ENCODE measurements around the gene ZDHHC18. TPM values are rescaled to one million over a fixed set of nuclear protein-coding genes. Genes with fewer than 3 reads are reported as not detected.
"Not testable (repeated sequence)": the region's sequence is repeated elsewhere in the genome, so short reads cannot be mapped to it uniquely, and the experiment has no call there.

Gene ZDHHC18
- total RNA-seq, 3 donors from 2014 or later = 22.8 to 30.5 (median 26.9) TPM

GRCh38 chr1:26838474-26839338 is 12.2 kb downstream of the ZDHHC18 start:
- ATAC-seq (peak; percentile 72), DNase-seq (peak in 2 of 3 donors; percentile 33 to 45)
- no peaks in the 10 kb centered on the region for H3K9me3 ChIP-seq
- intact Hi-C loops (cut with DNase I, micrococcal nuclease) = no loop called here
- H3K36me3 ChIP-seq (ENCODE audit: low read depth) = no peaks in the 10 kb centered on the region
- TF ChIP-seq CTCF (IDR thresholded peaks at IDR 0.05) = no peak
- H3K4me3 ChIP-seq = no peak overlapping the region
- H3K4me1 ChIP-seq (ENCODE audit: low read depth) = peaks cover 3% of the 10 kb centered on the region

GRCh38 chr1:26839339-26839722 is 12.8 kb downstream of the ZDHHC18 start:
- intact Hi-C loops (cut with DNase I, micrococcal nuclease) = no loop called here
- TF ChIP-seq CTCF (IDR thresholded peaks at IDR 0.05) = no peak
- no peak overlapping the region for H3K4me3 ChIP-seq
- no peak for ATAC-seq
- H3K4me1 ChIP-seq (ENCODE audit: low read depth) = peaks cover 3% of the 10 kb centered on the region
- DNase-seq = no peak
- H3K36me3 ChIP-seq (ENCODE audit: low read depth) = no peaks in the 10 kb centered on the region
- H3K9me3 ChIP-seq = no peaks in the 10 kb centered on the region

- TF ChIP-seq CTCF (IDR thresholded peaks at IDR 0.05) = no peak
- H3K9me3 ChIP-seq = no peaks in the 10 kb centered on the region
- H3K4me1 ChIP-seq (ENCODE audit: low read depth) = peaks cover 2% of the 10 kb centered on the region
- intact Hi-C loops (cut with DNase I, micrococcal nuclease) = no loop called here
- ATAC-seq = no peak
- no peak overlapping the region for H3K4me3 ChIP-seq
- no peak for DNase-seq
- H3K36me3 ChIP-seq (ENCODE audit: low read depth) = no peaks in the 10 kb centered on the region
These were observed 13.3 kb downstream of the ZDHHC18 start for GRCh38 chr1:26839779-26840178.

GRCh38 chr1:26844424-26845196 is 18.1 kb downstream of the ZDHHC18 start:
- intact Hi-C loops (cut with DNase I, micrococcal nuclease) = loop anchor here in 1 of 2 donors (5.0 kb wide), 1 partner anchor 38 kb away; no protein-coding TSS in a partner anchor
- H3K4me3 ChIP-seq = no peak overlapping the region
- ATAC-seq (no peak), DNase-seq (no peak)
- peaks cover 10% of the 10 kb centered on the region for H3K4me1 ChIP-seq (ENCODE audit: low read depth)
- no peaks in the 10 kb centered on the region for H3K9me3 ChIP-seq
- H3K36me3 ChIP-seq (ENCODE audit: low read depth) = no peaks in the 10 kb centered on the region
- TF ChIP-seq CTCF (IDR thresholded peaks at IDR 0.05) = no peak

- H3K9me3 ChIP-seq; H3K36me3 ChIP-seq (ENCODE audit: low read depth); H3K4me3 ChIP-seq: not testable (repeated sequence)
- peak; percentile 59 for ATAC-seq
- DNase-seq = peak in 1 of 3 donors; percentile 66
- H3K4me1 ChIP-seq (ENCODE audit: low read depth) = peaks cover 21% of the 10 kb centered on the region
- intact Hi-C loops (cut with DNase I, micrococcal nuclease) = loop anchor here in 1 of 2 donors (5.0 kb wide), 1 partner anchor 34 kb away; no protein-coding TSS in a partner anchor
These were observed 21.3 kb downstream of the ZDHHC18 start for GRCh38 chr1:26847826-26848225.

GRCh38 chr1:26848499-26848898 is 22.0 kb downstream of the ZDHHC18 start:
- intact Hi-C loops (cut with DNase I, micrococcal nuclease) = loop anchor here in 1 of 2 donors (5.0 kb wide), 1 partner anchor 34 kb away; no protein-coding TSS in a partner anchor
- no peak for TF ChIP-seq CTCF (IDR thresholded peaks at IDR 0.05)
- no peak for ATAC-seq

More at GRCh38 chr1:26848499-26848898, 22.0 kb downstream of the ZDHHC18 start:
- H3K4me3 ChIP-seq = no peak overlapping the region
- peaks cover 27% of the 10 kb centered on the region for H3K4me1 ChIP-seq (ENCODE audit: low read depth)
- peaks cover 4% of the 10 kb centered on the region for H3K36me3 ChIP-seq (ENCODE audit: low read depth)
- H3K9me3 ChIP-seq = no peaks in the 10 kb centered on the region
- DNase-seq = no peak
